IMR-90 (cell line): Measurements from ENCODE around the gene COL15A1. TPM values are rescaled to one million over a fixed set of nuclear protein-coding genes. Genes with fewer than 3 reads are reported as not detected.

Source experiments
- ATAC-seq: fragments of 200-7000 bp; cut with Tn5 transposase; 2 replicates; pipeline ENCODE4 v1.9.1; 2020; ENCODE audit warnings: low read depth, mild to moderate bottlenecking, moderate library complexity
- BruUV-seq: library from RNA; stranded (reverse); fragments of 400-500 nt; replicated peaks from 2 replicates; lab custom pipeline; 2021; lab: Mats Ljungman, UMichigan
- CTCF ChIA-PET: fragments of 300-600 bp; formaldehyde crosslinking; extraction: SDS; loops from one replicate; lab custom pipeline; 2021; ENCODE audit warnings: antibody characterized with exemption; lab: Yijun Ruan, JAX
- POLR2A ChIA-PET: fragments of 300-600 bp; sonication (Branson Sonifier 250); formaldehyde crosslinking; loops from one replicate; lab custom pipeline; 2022; ENCODE audit warnings: antibody characterized with exemption; ENCODE audit not compliant: unreplicated experiment; lab: Charles Lee
- DNase-seq: peaks from one replicate; pipeline ENCODE4 v3.0.0; 2013
- H2AFZ ChIP-seq: replicated peaks from 2 replicates; pipeline ENCODE3; 2013; ENCODE audit warnings: low read length, mild to moderate bottlenecking; ENCODE audit not compliant: poor library complexity
- H2AK5ac ChIP-seq: 2 replicates; pipeline ENCODE4 v1.6.1; 2013; ENCODE audit warnings: low read depth, low read length, inconsistent platforms
- H2AK9ac ChIP-seq: replicated peaks from 2 replicates; pipeline ENCODE3; 2013; ENCODE audit warnings: mild to moderate bottlenecking, low read depth, low read length, moderate library complexity; ENCODE audit not compliant: poor library complexity
- H2BK120ac ChIP-seq: 2 replicates; pipeline ENCODE4 v1.6.1; 2013; ENCODE audit warnings: low read depth, low read length, inconsistent platforms
- H2BK15ac ChIP-seq: 3 replicates; pipeline ENCODE4 v1.6.1; 2013; ENCODE audit warnings: low read depth, low read length, inconsistent platforms
- H2BK20ac ChIP-seq: 2 replicates; pipeline ENCODE4 v1.6.1; 2013; ENCODE audit warnings: low read depth, mild to moderate bottlenecking, inconsistent platforms, low read length, moderate library complexity
- H2BK5ac ChIP-seq: 2 replicates; pipeline ENCODE4 v1.6.1; 2013; ENCODE audit warnings: mild to moderate bottlenecking, low read depth, low read length, inconsistent platforms; ENCODE audit not compliant: poor library complexity, severe bottlenecking
- H3K14ac ChIP-seq: replicated peaks from 2 replicates; pipeline ENCODE4 v1.6.1; 2013; ENCODE audit warnings: low read depth, low read length, inconsistent platforms
- H3K18ac ChIP-seq: 2 replicates; pipeline ENCODE4 v1.6.1; 2013; ENCODE audit warnings: low read depth, low read length, control low read depth
- H3K23ac ChIP-seq: 2 replicates; pipeline ENCODE4 v1.6.1; 2013; ENCODE audit warnings: low read depth, low read length, inconsistent platforms
- H3K27ac ChIP-seq: 2 replicates; pipeline ENCODE4 v1.5.1; 2013; ENCODE audit warnings: mild to moderate bottlenecking, control low read depth, low read length; ENCODE audit not compliant: insufficient read depth
- H3K27me3 ChIP-seq: 2 replicates; pipeline ENCODE4 v1.6.1; 2013; ENCODE audit warnings: low read length; ENCODE audit not compliant: control insufficient read depth, insufficient read depth
- H3K36me3 ChIP-seq: 2 replicates; pipeline ENCODE4 v1.6.1; 2013; ENCODE audit warnings: low read length, mixed read lengths; ENCODE audit not compliant: control insufficient read depth, insufficient read depth
- H3K4ac ChIP-seq: 2 replicates; pipeline ENCODE4 v1.6.1; 2013; ENCODE audit warnings: low read depth, low read length, inconsistent platforms
- H3K4me1 ChIP-seq: 2 replicates; pipeline ENCODE4 v1.6.1; 2013; ENCODE audit warnings: low read length, mixed read lengths; ENCODE audit not compliant: control insufficient read depth, insufficient read depth
- H3K4me2 ChIP-seq: 2 replicates; pipeline ENCODE4 v1.6.1; 2013; ENCODE audit warnings: low read depth, mild to moderate bottlenecking, control low read depth, low read length, moderate library complexity
- H3K4me3 ChIP-seq: 2 replicates; pipeline ENCODE4 v1.5.1; 2013; ENCODE audit warnings: low read depth, mild to moderate bottlenecking, control low read depth, low read length, moderate library complexity; ENCODE audit not compliant: insufficient read depth
- H3K56ac ChIP-seq: 2 replicates; pipeline ENCODE4 v1.6.1; 2013; ENCODE audit warnings: low read length, inconsistent platforms; ENCODE audit not compliant: insufficient read depth; ENCODE audit errors: extremely low read depth
- H3K79me1 ChIP-seq, 2 experiments: 2 replicates each; pipeline ENCODE4 v1.6.1; 2013; ENCODE audit warnings: low read length in 2 of 2, inconsistent platforms in 1 of 2, low read depth in 1 of 2
- H3K9ac ChIP-seq: 2 replicates; pipeline ENCODE4 v1.6.1; 2013; ENCODE audit warnings: low read depth, low read length, control low read depth
- H3K9me1 ChIP-seq: 2 replicates; pipeline ENCODE4 v1.6.1; 2013; ENCODE audit warnings: low read length, inconsistent platforms; ENCODE audit not compliant: insufficient read depth
- H3K9me3 ChIP-seq: 2 replicates; pipeline ENCODE4 v1.6.1; 2013; ENCODE audit warnings: low read length; ENCODE audit not compliant: control insufficient read depth, insufficient read depth
- H4K20me1 ChIP-seq: 2 replicates; pipeline ENCODE4 v1.6.1; 2013; ENCODE audit warnings: low read length, inconsistent platforms; ENCODE audit not compliant: insufficient read depth
- H4K5ac ChIP-seq: 2 replicates; pipeline ENCODE4 v1.6.1; 2013; ENCODE audit warnings: mild to moderate bottlenecking, low read depth, low read length, control low read depth
- H4K8ac ChIP-seq, 2 experiments: 2 replicates each; pipeline ENCODE4 v1.6.1; 2013; ENCODE audit warnings: low read depth in 2 of 2, low read length in 2 of 2, control low read depth in 1 of 2, inconsistent platforms in 1 of 2
- H4K91ac ChIP-seq: 2 replicates; pipeline ENCODE4 v1.6.1; 2013; ENCODE audit warnings: low read depth, low read length, inconsistent platforms; ENCODE audit not compliant: insufficient read depth
- BHLHE40 ChIP-seq: fragments of 150-350 bp; IDR thresholded peaks from 2 replicates; pipeline ENCODE4 v1.6.1; 2016; ENCODE audit warnings: mild to moderate bottlenecking, low read depth, low read length
- CEBPB ChIP-seq: IDR thresholded peaks from 2 replicates; pipeline ENCODE4 v1.6.1; 2012; ENCODE audit warnings: low read depth, low read length, improper control_type of control experiment
- CHD1 ChIP-seq: IDR thresholded peaks from 2 replicates; pipeline ENCODE4 v1.6.1; 2012; ENCODE audit warnings: low read depth, low read length, improper control_type of control experiment
- FOS ChIP-seq: fragments of 150-350 bp; IDR thresholded peaks from 2 replicates; pipeline ENCODE4 v1.6.1; 2016; ENCODE audit warnings: low read depth, low read length
- MAFK ChIP-seq: IDR thresholded peaks from 2 replicates; pipeline ENCODE4 v1.6.1; 2012; ENCODE audit warnings: low read depth, low read length, improper control_type of control experiment
- MAZ ChIP-seq: IDR thresholded peaks from 2 replicates; pipeline ENCODE4 v1.6.1; 2012; ENCODE audit warnings: low read depth, mild to moderate bottlenecking, low read length, improper control_type of control experiment, moderate library complexity, borderline replicate concordance
- MXI1 ChIP-seq: IDR thresholded peaks from 2 replicates; pipeline ENCODE4 v1.6.1; 2012; ENCODE audit warnings: low read depth, mild to moderate bottlenecking, low read length, moderate library complexity, borderline replicate concordance
- NFE2L2 ChIP-seq: fragments of 150-350 bp; IDR thresholded peaks from 2 replicates; pipeline ENCODE4 v1.6.1; 2016; ENCODE audit warnings: low read depth, mild to moderate bottlenecking, low read length
- POLR2A ChIP-seq: IDR thresholded peaks from 2 replicates; pipeline ENCODE4 v1.6.1; 2012; ENCODE audit warnings: mild to moderate bottlenecking, low read depth, low read length
- RAD21 ChIP-seq: IDR thresholded peaks from 2 replicates; pipeline ENCODE4 v1.6.1; 2012; ENCODE audit warnings: low read length, improper control_type of control experiment
- RCOR1 ChIP-seq: IDR thresholded peaks from 2 replicates; pipeline ENCODE4 v1.6.1; 2012; ENCODE audit warnings: mild to moderate bottlenecking, low read length, improper control_type of control experiment; ENCODE audit not compliant: insufficient replicate concordance
- RFX5 ChIP-seq: IDR thresholded peaks from 2 replicates; pipeline ENCODE4 v1.8.0; 2012; ENCODE audit warnings: low read depth, mild to moderate bottlenecking, low read length, moderate library complexity
- SMC3 ChIP-seq: fragments of 150-350 bp; IDR thresholded peaks from 2 replicates; pipeline ENCODE4 v1.6.1; 2016; ENCODE audit warnings: low read depth, mild to moderate bottlenecking, antibody characterized with exemption, low read length, moderate library complexity
- WGBS, 2 experiments: methylation state at CpG; one replicate each; pipeline versions ENCODE4 v1.1.5 to v1.1.7; 2013; ENCODE audit warnings: missing lambda C conversion rate in 2 of 2; ENCODE audit not compliant: insufficient read length in 1 of 2; ENCODE audit errors: extremely low coverage in 2 of 2; 5-methylcytosine and 5-hydroxymethylcytosine counted together
- dilution Hi-C: fragments of 300-500 bp; cut with HindIII; formaldehyde crosslinking; loops from one replicate; pipeline ENCODE4 v1.14.3; 2018; ENCODE audit warnings: low sequenced_read_pairs; ENCODE audit not compliant: unreplicated experiment
- in situ Hi-C: fragments of 300-500 bp; cut with MboI; formaldehyde crosslinking; loops from 3 replicates; pipeline ENCODE4 v1.14.3; 2019; ENCODE audit warnings: low sequenced_read_pairs, inconsistent platforms, mixed read lengths
- intact Hi-C: fragments of 100-400 bp; cut with micrococcal nuclease; formaldehyde crosslinking; loops from 2 replicates; pipeline ENCODE4 v1.10.0; 2022
- polyA plus RNA-seq, 3 experiments: library from polyadenylated mRNA; depleted of rRNA; stranded (reverse); fragments of >200 nt; gene quantifications; 2 replicates each; pipeline ENCODE4 v1.2.3, GENCODE V29; 2012; ENCODE audit warnings: low replicate concordance in 1 of 3
- total RNA-seq: library from RNA; depleted of rRNA; stranded (reverse); fragments of >200 nt; gene quantifications from 2 replicates; pipeline ENCODE4 v1.2.3, GENCODE V29; 2012
- TF ChIP-seq, protein P1 (sequence below): conservative IDR thresholded peaks from 2 replicates; pipeline ENCODE4 v1.5.1; 2012; ENCODE audit warnings: mild to moderate bottlenecking, low read depth, low read length, improper control_type of control experiment
- TF ChIP-seq, protein P2 (sequence below): fragments of 150-350 bp; IDR thresholded peaks from 2 replicates; pipeline ENCODE4 v1.6.1; 2016; ENCODE audit warnings: low read depth, mild to moderate bottlenecking, low read length, moderate library complexity, borderline replicate concordance
- TF ChIP-seq, protein P3 (sequence below): fragments of 150-350 bp; IDR thresholded peaks from 2 replicates; pipeline ENCODE4 v1.6.1; 2017; ENCODE audit warnings: mild to moderate bottlenecking, antibody characterized with exemption, low read length, low read depth

COL15A1 gene
- total and polyA plus RNA-seq, 2 of the 4 experiments (the other 2 are of a cell fraction), result 2.2 to 3.7 TPM

DNA sequence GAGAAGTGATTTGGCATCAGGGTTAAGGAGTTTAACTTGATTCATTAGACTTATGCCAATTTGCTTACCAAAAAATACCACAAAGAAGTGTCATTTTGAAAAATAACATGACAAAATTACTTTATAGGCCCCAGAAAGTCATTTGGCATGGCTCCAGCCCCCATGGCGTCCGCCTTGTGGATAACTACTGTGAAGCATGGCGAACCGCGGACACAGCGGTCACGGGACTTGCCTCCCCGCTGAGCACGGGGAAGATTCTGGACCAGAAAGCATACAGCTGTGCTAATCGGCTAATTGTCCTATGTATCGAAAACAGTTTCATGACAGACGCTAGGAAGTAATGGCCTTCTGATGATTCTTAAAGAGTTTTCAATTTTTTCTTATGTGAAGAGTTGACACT, 125.8 kb downstream of the COL15A1 start:
- Histone ChIP-seq H3K79me1 (no peaks in the 10 kb centered on the region), H3K27me3 (no peaks in the 10 kb centered on the region), H2AK9ac (no peak overlapping the region), H2BK15ac (no peak overlapping the region), H2BK120ac (no peak overlapping the region), H2AFZ (no peak overlapping the region), H4K8ac (no peak overlapping the region), H3K23ac (no peak overlapping the region), H3K4me1 (peaks cover 16% of the 10 kb centered on the region), H3K36me3 (peaks cover 37% of the 10 kb centered on the region; the same call in 1 of the 2 replicates), H3K27ac (peak overlapping the region; percentile 12; the same call in 1 of the 2 replicates), H3K9ac (no peak overlapping the region), H3K9me1 (peaks cover 9% of the 10 kb centered on the region), H3K14ac (no peak overlapping the region), H2BK20ac (no peak overlapping the region), H4K5ac (peak overlapping the region; percentile 37), H2AK5ac (no peak overlapping the region; the same call in 1 of the 2 replicates), H2BK5ac (no peak overlapping the region), H4K20me1 (no peaks in the 10 kb centered on the region), H3K18ac (peak overlapping the region; percentile 24), H3K4me3 (no peak overlapping the region), H3K56ac (no peak overlapping the region), H4K91ac (no peak overlapping the region), H3K4me2 (no peak overlapping the region), H3K4ac (no peak overlapping the region), H3K9me3 (no peaks in the 10 kb centered on the region)
- DNase-seq (no peak), ATAC-seq (no peak)
- TF ChIP-seq SMC3 (no peak), BHLHE40 (no peak), MAFK (no peak), MXI1 (no peak), NFE2L2 (no peak), RAD21 (no peak), CEBPB (no peak), MAZ (no peak), RFX5 (no peak), CHD1 (no peak), POLR2A (no peak), FOS (no peak), RCOR1 (no peak)
- TF ChIP-seq, protein P1, sequence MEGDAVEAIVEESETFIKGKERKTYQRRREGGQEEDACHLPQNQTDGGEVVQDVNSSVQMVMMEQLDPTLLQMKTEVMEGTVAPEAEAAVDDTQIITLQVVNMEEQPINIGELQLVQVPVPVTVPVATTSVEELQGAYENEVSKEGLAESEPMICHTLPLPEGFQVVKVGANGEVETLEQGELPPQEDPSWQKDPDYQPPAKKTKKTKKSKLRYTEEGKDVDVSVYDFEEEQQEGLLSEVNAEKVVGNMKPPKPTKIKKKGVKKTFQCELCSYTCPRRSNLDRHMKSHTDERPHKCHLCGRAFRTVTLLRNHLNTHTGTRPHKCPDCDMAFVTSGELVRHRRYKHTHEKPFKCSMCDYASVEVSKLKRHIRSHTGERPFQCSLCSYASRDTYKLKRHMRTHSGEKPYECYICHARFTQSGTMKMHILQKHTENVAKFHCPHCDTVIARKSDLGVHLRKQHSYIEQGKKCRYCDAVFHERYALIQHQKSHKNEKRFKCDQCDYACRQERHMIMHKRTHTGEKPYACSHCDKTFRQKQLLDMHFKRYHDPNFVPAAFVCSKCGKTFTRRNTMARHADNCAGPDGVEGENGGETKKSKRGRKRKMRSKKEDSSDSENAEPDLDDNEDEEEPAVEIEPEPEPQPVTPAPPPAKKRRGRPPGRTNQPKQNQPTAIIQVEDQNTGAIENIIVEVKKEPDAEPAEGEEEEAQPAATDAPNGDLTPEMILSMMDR, result no peak
- TF ChIP-seq, protein P2, sequence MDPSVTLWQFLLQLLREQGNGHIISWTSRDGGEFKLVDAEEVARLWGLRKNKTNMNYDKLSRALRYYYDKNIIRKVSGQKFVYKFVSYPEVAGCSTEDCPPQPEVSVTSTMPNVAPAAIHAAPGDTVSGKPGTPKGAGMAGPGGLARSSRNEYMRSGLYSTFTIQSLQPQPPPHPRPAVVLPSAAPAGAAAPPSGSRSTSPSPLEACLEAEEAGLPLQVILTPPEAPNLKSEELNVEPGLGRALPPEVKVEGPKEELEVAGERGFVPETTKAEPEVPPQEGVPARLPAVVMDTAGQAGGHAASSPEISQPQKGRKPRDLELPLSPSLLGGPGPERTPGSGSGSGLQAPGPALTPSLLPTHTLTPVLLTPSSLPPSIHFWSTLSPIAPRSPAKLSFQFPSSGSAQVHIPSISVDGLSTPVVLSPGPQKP, result no peak
- TF ChIP-seq, protein P3, sequence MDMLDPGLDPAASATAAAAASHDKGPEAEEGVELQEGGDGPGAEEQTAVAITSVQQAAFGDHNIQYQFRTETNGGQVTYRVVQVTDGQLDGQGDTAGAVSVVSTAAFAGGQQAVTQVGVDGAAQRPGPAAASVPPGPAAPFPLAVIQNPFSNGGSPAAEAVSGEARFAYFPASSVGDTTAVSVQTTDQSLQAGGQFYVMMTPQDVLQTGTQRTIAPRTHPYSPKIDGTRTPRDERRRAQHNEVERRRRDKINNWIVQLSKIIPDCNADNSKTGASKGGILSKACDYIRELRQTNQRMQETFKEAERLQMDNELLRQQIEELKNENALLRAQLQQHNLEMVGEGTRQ, result no peak
- dilution Hi-C loops (no loop called here), intact Hi-C loops (no loop called here), in situ Hi-C loops (no loop called here)
- WGBS, 2 experiments, result 58% methylated on average over 8 of the region's 12 CpGs; no CpG with 5 or more reads in 1 of the 2 experiments
- no TSS peak for BruUV-seq
- ChIA-PET CTCF (no interaction called here), POLR2A (no interaction called here)
